Renal pelvis (tissue), 12 donors: ENCODE results near the gene EMILIN2. TPM values are rescaled to one million over a fixed set of nuclear protein-coding genes. Genes with fewer than 3 reads are reported as not detected.
"Not testable (repeated sequence)": the region's sequence is repeated elsewhere in the genome, so short reads cannot be mapped to it uniquely, and the experiment has no call there.

Experiments
- DNase-seq: peaks from one replicate; pipeline ENCODE4 v3.0.0-alpha.2; 2013
- long read RNA-seq, 16 experiments: transcript quantifications; one replicate each; lab custom pipeline, GENCODE V29; 2026
- polyA plus RNA-seq, 3 donors: library from polyadenylated mRNA; unstranded; fragments of 120-200 nt; gene quantifications; one replicate each; pipeline ENCODE4 v1.2.1, GENCODE V29; 2013; ENCODE audit not compliant: insufficient read length in 3 of 3

EMILIN2 gene
- polyA plus RNA-seq = 10 to 100 TPM in 2 of 3 donors, 1 to 10 TPM in 1; 9.3 to 40.9 (median 14.5) TPM
- long read RNA-seq, donor 1, transcript EMILIN2-203 (4 exons, 775 nt) = major isoform, 5 of 5 reads
- long read RNA-seq, donor 1, partial matches to known transcripts = 0 of 5 reads
- long read RNA-seq, donor 1, other reads (novel, unspliced or antisense) = 0 of 5 reads
- long read RNA-seq, donor 2, full-length matches to known transcripts = 2 of 2 reads
- long read RNA-seq, donor 2, partial matches to known transcripts = 0 of 2 reads
- long read RNA-seq, donor 2, other reads (novel, unspliced or antisense) = 0 of 2 reads
- long read RNA-seq, donor 3, full-length matches to known transcripts = 8 of 8 reads
- long read RNA-seq, donor 3, partial matches to known transcripts = 0 of 8 reads
- long read RNA-seq, donor 3, other reads (novel, unspliced or antisense) = 0 of 8 reads
- long read RNA-seq, donor 4, partial matches to known transcripts = 0 of 3 reads
- long read RNA-seq, donor 4, other reads (novel, unspliced or antisense) = 0 of 3 reads
- long read RNA-seq, donor 5, partial matches to known transcripts = 0 of 1 reads
- long read RNA-seq, donor 5, other reads (novel, unspliced or antisense) = 0 of 1 reads
- long read RNA-seq, donor 6, partial matches to known transcripts = 0 of 3 reads
- long read RNA-seq, donor 6, other reads (novel, unspliced or antisense) = 0 of 3 reads
- long read RNA-seq, donor 7, partial matches to known transcripts = 0 of 3 reads
- long read RNA-seq, donor 7, other reads (novel, unspliced or antisense) = 0 of 3 reads
- long read RNA-seq, donor 8, partial matches to known transcripts = 18 of 19 reads
- long read RNA-seq, donor 8, other reads (novel, unspliced or antisense) = 0 of 19 reads
- long read RNA-seq, donor 9, partial matches to known transcripts = 0 of 4 reads
- long read RNA-seq, donor 9, other reads (novel, unspliced or antisense) = 0 of 4 reads
- long read RNA-seq, donor 10, transcript EMILIN2-203 (4 exons, 775 nt) = major isoform, 6 of 30 reads
- long read RNA-seq, donor 10, partial matches to known transcripts = 24 of 30 reads
- long read RNA-seq, donor 10, other reads (novel, unspliced or antisense) = 0 of 30 reads
- long read RNA-seq, donor 11, partial matches to known transcripts = 0 of 3 reads
- long read RNA-seq, donor 11, other reads (novel, unspliced or antisense) = 0 of 3 reads
- long read RNA-seq, donor 12, transcript EMILIN2-203 (4 exons, 775 nt) = major isoform, 5 of 5 reads
- long read RNA-seq, donor 12, partial matches to known transcripts = 0 of 5 reads
- long read RNA-seq, donor 12, other reads (novel, unspliced or antisense) = 0 of 5 reads
- long read RNA-seq, donor 13, partial matches to known transcripts = 0 of 2 reads
- long read RNA-seq, donor 13, other reads (novel, unspliced or antisense) = 0 of 2 reads
- long read RNA-seq, donor 14 = 0 reads
- long read RNA-seq, donor 15 = 0 reads
- long read RNA-seq, donor 16, transcript EMILIN2-203 (4 exons, 775 nt) = major isoform, 5 of 5 reads
- long read RNA-seq, donor 16, partial matches to known transcripts = 0 of 5 reads
- long read RNA-seq, donor 16, other reads (novel, unspliced or antisense) = 0 of 5 reads

- DNase-seq = no peak
These were observed at the start of gene EMILIN2 for GRCh38 chr18:2846636-2847316. Gene EMILIN2 (plus strand): TSS chr18:2847006. CDS start chr18:2847189, 183 bp downstream.

GRCh38 chr18:2797951-2798350, 48.9 kb upstream of the EMILIN2 start:
- no peak for DNase-seq

GRCh38 chr18:2799369-2799768, 47.4 kb upstream of the EMILIN2 start:
- no peak for DNase-seq

DNA sequence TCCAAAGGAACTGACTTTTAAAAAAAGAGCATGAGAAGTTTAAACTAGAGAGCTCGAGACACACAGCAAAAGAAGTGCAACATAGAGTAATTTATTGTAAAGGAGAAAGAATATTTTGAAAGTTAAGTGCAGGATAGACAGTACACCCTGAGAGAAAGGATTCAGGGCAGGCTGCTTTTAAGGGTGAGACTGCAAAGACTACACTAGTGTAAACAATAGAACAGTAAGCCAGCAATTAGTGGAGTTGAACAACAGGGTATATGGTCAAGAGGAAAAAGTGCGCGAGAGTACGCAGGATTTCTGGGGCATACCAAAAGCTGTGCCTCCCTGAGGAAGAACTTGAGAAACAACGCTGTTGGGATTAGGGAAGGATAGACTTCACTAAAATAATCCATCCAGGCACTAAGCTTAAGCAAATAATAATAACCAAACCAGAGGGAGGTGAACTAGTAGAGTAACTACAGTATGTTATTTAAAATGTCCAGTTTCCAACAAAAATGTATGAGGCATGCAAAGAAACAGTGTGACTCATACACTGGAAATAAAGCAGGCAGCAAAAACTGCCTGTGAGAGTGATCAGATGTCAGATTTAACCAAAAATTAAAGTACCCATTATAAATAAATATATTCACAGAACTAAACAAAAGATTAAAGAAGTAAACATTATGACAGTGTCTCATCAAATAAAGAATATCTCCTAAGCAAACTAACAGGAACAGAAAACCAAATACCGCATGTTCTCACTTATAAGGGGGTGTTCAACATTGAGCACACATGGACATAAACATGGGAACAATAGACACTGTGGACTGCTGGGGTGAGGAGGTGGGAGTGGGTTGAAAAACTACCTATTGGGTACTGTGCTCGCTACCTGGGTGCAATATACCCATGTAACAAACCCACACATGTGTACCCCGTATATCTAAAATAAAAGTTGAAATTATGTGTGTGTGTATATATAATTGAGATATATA, 40.5 kb upstream of the EMILIN2 start:
- no peak for DNase-seq

DNA sequence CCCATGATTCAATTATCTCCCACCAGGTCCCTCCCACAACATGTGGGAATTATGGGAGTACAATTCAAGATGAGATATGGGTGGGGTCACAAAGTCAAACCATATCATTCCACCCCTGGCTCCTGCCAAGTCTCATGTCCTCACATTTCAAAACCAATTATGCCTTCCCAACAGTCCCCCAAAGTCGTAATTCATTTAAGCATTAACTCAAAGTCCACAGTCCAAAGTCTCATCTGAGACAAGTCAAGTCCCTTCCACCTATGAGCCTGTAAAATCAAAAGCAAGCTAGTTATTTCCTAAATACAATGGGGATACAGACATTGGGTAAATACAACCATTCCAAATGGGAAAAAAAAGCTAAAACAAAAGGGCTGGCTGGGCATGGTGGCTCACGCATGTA, 38.2 kb upstream of the EMILIN2 start:
- not testable (repeated sequence) for DNase-seq

GRCh38 chr18:2809666-2810183, 37.1 kb upstream of the EMILIN2 start:
- not testable (repeated sequence) for DNase-seq

DNA sequence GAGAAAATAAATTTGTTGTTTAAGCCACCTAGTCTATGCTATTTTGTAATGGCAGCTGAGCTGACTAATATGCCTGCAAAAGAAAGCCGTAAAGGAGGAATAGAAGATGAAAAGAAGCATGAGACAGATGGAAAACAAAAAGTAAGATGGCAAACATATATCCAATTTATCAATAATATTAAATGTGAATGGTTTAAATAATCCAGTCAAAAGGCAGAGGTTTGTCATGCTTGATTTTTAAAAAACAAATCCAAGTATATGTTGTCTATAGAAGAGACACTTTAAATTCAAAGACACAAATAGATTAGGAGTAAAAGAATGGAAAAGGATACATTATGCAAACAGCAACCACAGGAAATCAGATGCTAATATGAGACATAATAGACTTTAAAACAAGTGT, 35.4 kb upstream of the EMILIN2 start:
- no peak for DNase-seq

DNA sequence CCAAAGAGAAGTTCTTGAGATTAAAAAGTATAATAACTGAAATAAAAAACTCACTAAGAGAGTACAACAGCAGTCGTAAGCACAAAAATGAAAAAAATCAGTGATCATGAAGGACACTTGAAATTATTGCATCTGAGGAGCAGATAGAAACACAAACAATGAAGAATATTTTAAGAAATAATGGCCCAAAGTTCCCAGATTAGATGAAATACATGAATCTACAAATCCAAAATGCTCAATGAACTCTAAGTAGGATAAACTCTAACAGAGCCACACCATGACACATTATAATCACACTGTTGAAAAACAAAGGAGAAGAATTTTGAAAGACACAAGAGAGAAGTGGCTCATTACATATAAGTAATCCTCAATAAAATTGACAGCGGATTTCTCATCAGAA, 31.9 kb upstream of the EMILIN2 start:
- no peak for DNase-seq

GRCh38 chr18:2818281-2818680, 28.5 kb upstream of the EMILIN2 start:
- no peak for DNase-seq

GRCh38 chr18:2821695-2822094, 25.1 kb upstream of the EMILIN2 start:
- DNase-seq = no peak

DNA sequence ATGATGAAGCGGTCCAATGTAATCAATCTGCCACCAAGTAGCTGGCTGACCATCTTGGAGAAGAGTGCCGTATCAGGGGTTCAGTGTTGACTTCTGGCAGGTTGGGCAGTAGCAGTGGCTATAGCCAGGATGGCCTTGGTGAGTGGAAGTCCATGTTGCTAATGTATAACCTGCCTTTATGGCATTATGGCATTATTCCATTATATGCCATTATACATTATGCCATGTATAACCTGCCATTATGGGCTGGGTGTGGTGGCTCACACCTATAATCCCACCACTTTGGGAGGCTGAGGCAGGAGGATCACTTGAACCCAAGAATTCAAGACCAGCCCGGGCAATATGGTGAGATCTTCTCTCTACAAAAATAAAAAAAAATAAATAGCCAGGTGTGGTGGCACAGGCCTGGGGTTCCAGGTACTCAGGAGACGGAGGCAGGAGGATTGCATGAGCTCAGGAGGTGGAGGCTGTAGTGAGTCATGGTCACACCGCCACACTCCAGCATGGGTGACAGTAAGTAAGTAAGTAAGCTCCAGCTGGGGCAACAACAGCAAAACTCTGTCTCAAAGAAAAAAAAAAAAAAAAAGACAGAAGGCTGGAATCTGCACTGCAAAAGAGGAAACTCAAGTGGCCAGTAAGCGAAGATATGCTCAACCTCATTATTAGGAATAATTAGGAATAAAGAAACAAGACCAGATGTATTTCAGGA, 24.4 kb upstream of the EMILIN2 start:
- no peak for DNase-seq

DNA sequence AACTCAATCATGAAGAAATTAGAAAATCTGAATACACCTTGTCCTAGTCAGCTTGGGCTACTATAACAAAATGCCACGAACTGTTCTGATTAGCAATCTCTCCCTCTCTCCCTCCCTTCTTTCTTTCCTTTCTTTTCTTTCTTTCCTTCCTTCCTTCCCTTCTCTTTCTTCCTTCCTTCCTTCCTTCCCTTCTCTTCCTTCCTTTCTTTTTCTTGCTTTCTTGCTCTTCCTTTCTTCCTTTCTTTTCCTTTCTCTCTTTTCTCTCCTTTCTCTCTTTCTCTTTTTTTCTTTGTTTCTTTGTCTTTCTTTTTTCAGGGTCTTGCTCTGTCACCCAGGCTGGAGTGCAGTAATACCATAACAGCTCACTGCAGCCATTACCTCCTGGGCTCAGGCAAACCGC, 23.6 kb upstream of the EMILIN2 start:
- no peak for DNase-seq

- DNase-seq = no peak
These were observed 22.8 kb upstream of the EMILIN2 start for GRCh38 chr18:2823966-2824365.

GRCh38 chr18:2824865-2825264, 21.9 kb upstream of the EMILIN2 start:
- DNase-seq = no peak

DNA sequence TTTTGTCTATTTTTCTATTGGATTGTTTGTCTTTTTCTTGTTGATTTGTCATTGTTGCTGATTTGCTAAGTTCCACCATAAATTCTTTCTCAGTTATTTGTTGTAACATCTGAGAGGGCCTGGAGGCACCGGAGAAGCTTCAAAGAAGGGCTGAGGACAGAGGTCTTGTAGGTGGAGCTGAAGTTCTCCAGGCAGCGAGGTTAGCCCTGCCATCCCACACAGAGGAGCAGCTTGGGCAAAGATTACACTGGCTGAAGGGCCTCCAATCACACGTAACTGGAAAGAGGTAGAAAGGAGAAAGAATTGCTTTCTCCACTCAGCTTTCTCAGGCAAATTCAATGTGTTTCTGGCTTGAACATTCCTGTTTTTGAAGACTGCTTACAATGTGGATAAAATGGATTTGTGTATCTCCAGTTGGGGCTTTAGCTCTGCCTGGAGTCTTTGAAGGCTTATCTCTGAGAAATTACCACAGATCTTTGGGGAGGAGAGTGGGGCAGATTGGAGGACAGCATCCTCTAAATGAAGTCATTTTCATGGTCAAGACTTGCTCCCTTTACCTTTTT, 21.1 kb upstream of the EMILIN2 start:
- DNase-seq = no peak

- no peak for DNase-seq
These were observed 20.2 kb upstream of the EMILIN2 start for GRCh38 chr18:2826581-2826980.

- DNase-seq = no peak
These were observed 19.7 kb upstream of the EMILIN2 start for GRCh38 chr18:2827061-2827460.

GRCh38 chr18:2836118-2836517, 10.7 kb upstream of the EMILIN2 start:
- DNase-seq = not testable (repeated sequence)
